Parathyroid adenoma (tissue), 2 donors: Measurements from ENCODE around the gene OR52K2.

ENCODE experiments used
- H2AFZ ChIP-seq: fragments of 300-600 bp; sonication (generic); one replicate; pipeline ENCODE4 v1.7.0; 2017; ENCODE audit warnings: antibody characterized with exemption, mild to moderate bottlenecking
- H3K27ac ChIP-seq: fragments of 300-600 bp; sonication (generic); one replicate; pipeline ENCODE4 v1.7.0; 2017
- H3K27me3 ChIP-seq: fragments of 300-600 bp; sonication (generic); one replicate; pipeline ENCODE4 v1.7.0; 2017; ENCODE audit warnings: low read length; ENCODE audit not compliant: control insufficient read depth, insufficient read depth
- H3K36me3 ChIP-seq: fragments of 300-600 bp; sonication (generic); one replicate; pipeline ENCODE4 v1.7.0; 2017; ENCODE audit warnings: low read length; ENCODE audit not compliant: control insufficient read depth, insufficient read depth
- H3K4me1 ChIP-seq: fragments of 300-600 bp; sonication (generic); one replicate; pipeline ENCODE4 v1.7.0; 2017; ENCODE audit warnings: control low read depth
- H3K4me2 ChIP-seq: fragments of 300-600 bp; sonication (generic); one replicate; pipeline ENCODE4 v1.7.0; 2017; ENCODE audit warnings: low read length
- H3K4me3 ChIP-seq: fragments of 300-600 bp; sonication (generic); one replicate; pipeline ENCODE4 v1.7.0; 2017; ENCODE audit warnings: low read depth, low read length
- H3K79me2 ChIP-seq: fragments of 300-600 bp; sonication (generic); one replicate; pipeline ENCODE4 v1.7.0; 2017; ENCODE audit warnings: control low read depth
- H3K9ac ChIP-seq: fragments of 300-600 bp; sonication (generic); one replicate; pipeline ENCODE4 v1.7.0; 2017; ENCODE audit warnings: mild to moderate bottlenecking
- H3K9me3 ChIP-seq: fragments of 300-600 bp; sonication (generic); one replicate; pipeline ENCODE4 v1.7.0; 2017; ENCODE audit warnings: low read length; ENCODE audit not compliant: control insufficient read depth
- CTCF ChIP-seq: fragments of 300-600 bp; sonication (generic); IDR thresholded peaks from one replicate; pipeline ENCODE4 v1.7.0; 2017; ENCODE audit warnings: antibody characterized with exemption, mild to moderate bottlenecking
- donor health status: primary hyperparathyroidism.

The OR52K2 gene

GRCh38 chr11:4430051-4430450 lies 19.0 kb upstream of the OR52K2 start:
- Histone ChIP-seq H3K79me2 (no peaks in the 10 kb centered on the region), H3K9ac (no peak overlapping the region), H3K4me2 (no peak overlapping the region), H3K9me3 (no peaks in the 10 kb centered on the region), H2AFZ (no peak overlapping the region), H3K36me3 (no peaks in the 10 kb centered on the region), H3K27ac (no peak overlapping the region), H3K27me3 (no peaks in the 10 kb centered on the region), H3K4me3 (no peak overlapping the region), H3K4me1 (no peaks in the 10 kb centered on the region)
- TF ChIP-seq CTCF: no peak

GRCh38 chr11:4433856-4434255 lies 15.2 kb upstream of the OR52K2 start:
- Histone ChIP-seq H3K4me2 (no peak overlapping the region), H3K27ac (no peak overlapping the region), H3K4me1 (no peaks in the 10 kb centered on the region), H3K79me2 (no peaks in the 10 kb centered on the region), H2AFZ (no peak overlapping the region), H3K9me3 (no peaks in the 10 kb centered on the region), H3K9ac (no peak overlapping the region), H3K36me3 (no peaks in the 10 kb centered on the region), H3K27me3 (no peaks in the 10 kb centered on the region), H3K4me3 (no peak overlapping the region)
- TF ChIP-seq CTCF: no peak

GRCh38 chr11:4436411-4436810 lies 12.7 kb upstream of the OR52K2 start:
- Histone ChIP-seq H3K27me3 (no peaks in the 10 kb centered on the region), H3K9ac (no peak overlapping the region), H3K4me3 (no peak overlapping the region), H3K79me2 (no peaks in the 10 kb centered on the region), H3K9me3 (no peaks in the 10 kb centered on the region), H3K27ac (no peak overlapping the region), H2AFZ (no peak overlapping the region), H3K4me1 (no peaks in the 10 kb centered on the region), H3K4me2 (no peak overlapping the region), H3K36me3 (no peaks in the 10 kb centered on the region)
- no peak for TF ChIP-seq CTCF

GRCh38 chr11:4441515-4441914 lies 7.6 kb upstream of the OR52K2 start:
- H3K27me3 ChIP-seq: no peaks in the 10 kb centered on the region
- no peaks in the 10 kb centered on the region for H3K79me2 ChIP-seq
- H3K4me3 ChIP-seq: no peak overlapping the region
- H3K4me2 ChIP-seq: no peak overlapping the region
- no peaks in the 10 kb centered on the region for H3K9me3 ChIP-seq
- no peaks in the 10 kb centered on the region for H3K4me1 ChIP-seq
- no peaks in the 10 kb centered on the region for H3K36me3 ChIP-seq
- TF ChIP-seq CTCF: no peak
- no peak overlapping the region for H3K27ac ChIP-seq
- no peak overlapping the region for H2AFZ ChIP-seq
- no peak overlapping the region for H3K9ac ChIP-seq

GRCh38 chr11:4443232-4443891 lies 5.7 kb upstream of the OR52K2 start:
- no peaks in the 10 kb centered on the region for H3K36me3 ChIP-seq
- H3K4me3 ChIP-seq: no peak overlapping the region
- no peaks in the 10 kb centered on the region for H3K27me3 ChIP-seq
- peaks cover 5% of the 10 kb centered on the region for H3K4me1 ChIP-seq
- no peak overlapping the region for H3K27ac ChIP-seq
- no peak overlapping the region for H3K4me2 ChIP-seq
- no peak overlapping the region for H2AFZ ChIP-seq
- no peaks in the 10 kb centered on the region for H3K79me2 ChIP-seq
- H3K9me3 ChIP-seq: no peaks in the 10 kb centered on the region
- no peak overlapping the region for H3K9ac ChIP-seq
- TF ChIP-seq CTCF: no peak
